Loucy (cell line): ENCODE results near the gene NDST3.

ENCODE experiments used
- H2AFZ ChIP-seq: fragments of 200-600 bp; sonication (generic); 2 replicates; pipeline ENCODE4 v1.6.0; 2016; ENCODE audit warnings: antibody characterized with exemption, mild to moderate bottlenecking, low read length, moderate library complexity
- H3F3A ChIP-seq: fragments of 200-600 bp; 2 replicates; pipeline ENCODE4 v1.6.0; 2016; ENCODE audit warnings: antibody characterized with exemption, low read depth, mild to moderate bottlenecking
- H3K27me3 ChIP-seq: fragments of 200-600 bp; sonication (generic); 2 replicates; pipeline ENCODE4 v1.6.1; 2014; ENCODE audit warnings: low read length, mild to moderate bottlenecking; ENCODE audit not compliant: insufficient read depth, poor library complexity, severe bottlenecking
- H3K36me3 ChIP-seq: fragments of 200-600 bp; sonication (generic); 2 replicates; pipeline ENCODE4 v1.6.1; 2016; ENCODE audit warnings: low read length; ENCODE audit not compliant: insufficient read depth
- H3K4me1 ChIP-seq: fragments of 200-600 bp; sonication (generic); 2 replicates; pipeline ENCODE4 v1.5.1; 2014; ENCODE audit warnings: low read length, mild to moderate bottlenecking; ENCODE audit not compliant: insufficient read depth, poor library complexity, severe bottlenecking
- H3K4me2 ChIP-seq: fragments of 200-600 bp; sonication (generic); 2 replicates; pipeline ENCODE4 v1.6.0; 2014; ENCODE audit warnings: antibody characterized with exemption, low read length, low read depth, mild to moderate bottlenecking; ENCODE audit not compliant: poor library complexity, severe bottlenecking
- H3K4me3 ChIP-seq: fragments of 200-600 bp; sonication (generic); 2 replicates; pipeline ENCODE4 v1.5.1; 2014; ENCODE audit warnings: low read length, mild to moderate bottlenecking, mixed read lengths; ENCODE audit not compliant: poor library complexity, severe bottlenecking
- H3K79me2 ChIP-seq: fragments of 200-600 bp; sonication (generic); 2 replicates; pipeline ENCODE4 v1.6.1; 2014; ENCODE audit warnings: low read length; ENCODE audit not compliant: insufficient read depth
- H3K9ac ChIP-seq: fragments of 200-600 bp; sonication (generic); 2 replicates; pipeline ENCODE4 v1.6.0; 2014; ENCODE audit warnings: mild to moderate bottlenecking, low read depth, low read length, moderate library complexity; ENCODE audit not compliant: poor library complexity, severe bottlenecking
- H3K9me2 ChIP-seq: fragments of 200-600 bp; sonication (generic); replicated peaks from 2 replicates; pipeline ENCODE4 v1.6.1; 2016; ENCODE audit warnings: low read depth, low read length, mixed read lengths
- H3K9me3 ChIP-seq: fragments of 200-600 bp; sonication (generic); 2 replicates; pipeline ENCODE4 v1.6.1; 2014; ENCODE audit warnings: mild to moderate bottlenecking, antibody characterized with exemption, low read length, low read depth; ENCODE audit not compliant: insufficient read depth
- H4K20me1 ChIP-seq: fragments of 200-600 bp; sonication (generic); 2 replicates; pipeline ENCODE4 v1.6.0; 2014; ENCODE audit warnings: antibody characterized with exemption, low read length, mild to moderate bottlenecking; ENCODE audit not compliant: insufficient read depth, poor library complexity, severe bottlenecking
- CTCF ChIP-seq: fragments of 200-600 bp; sonication (generic); conservative IDR thresholded peaks from 2 replicates; pipeline ENCODE4 v1.5.1; 2014; ENCODE audit warnings: mild to moderate bottlenecking, antibody characterized with exemption, low read length
- EZH2phosphoT487 ChIP-seq: fragments of 200-600 bp; IDR thresholded peaks from 2 replicates; pipeline ENCODE4 v1.6.1; 2018; ENCODE audit warnings: antibody characterized with exemption, mild to moderate bottlenecking, moderate library complexity, borderline replicate concordance

NDST3 gene

GRCh38 chr4:118154649-118155048 lies 120.4 kb downstream of the NDST3 start:
- Histone ChIP-seq H3K9me2 (no peaks in the 10 kb centered on the region), H3K79me2 (no peaks in the 10 kb centered on the region), H2AFZ (no peak overlapping the region), H3K4me3 (no peak overlapping the region), H3F3A (no peaks in the 10 kb centered on the region), H3K4me2 (no peak overlapping the region), H3K27me3 (no peaks in the 10 kb centered on the region), H3K36me3 (no peaks in the 10 kb centered on the region), H3K9me3 (peaks cover 4% of the 10 kb centered on the region; the same call in 1 of the 2 replicates), H3K9ac (no peak overlapping the region), H4K20me1 (no peaks in the 10 kb centered on the region), H3K4me1 (no peaks in the 10 kb centered on the region)
- TF ChIP-seq CTCF (no peak), EZH2phosphoT487 (no peak)

DNA sequence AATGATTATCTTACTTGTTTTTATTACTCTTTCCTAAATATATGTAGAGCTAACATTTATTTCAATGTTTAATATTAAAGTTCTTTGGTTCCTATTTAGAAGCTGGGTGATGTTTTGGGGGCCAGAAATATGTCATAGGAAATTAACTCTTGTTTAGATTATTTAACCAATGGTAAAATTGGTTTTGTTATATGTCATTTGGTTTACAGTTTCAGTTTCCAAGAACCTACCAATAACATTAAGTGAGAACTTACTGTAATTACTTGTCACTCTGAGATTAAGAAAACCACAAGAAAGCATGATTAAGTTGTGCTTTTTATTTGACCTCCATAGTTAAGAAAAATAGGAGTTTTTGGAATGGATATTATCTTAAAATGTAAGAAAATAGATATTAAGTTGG lies 121.2 kb downstream of the NDST3 start:
- Histone ChIP-seq H3K9me2 (no peaks in the 10 kb centered on the region), H3K4me1 (no peaks in the 10 kb centered on the region), H2AFZ (no peak overlapping the region), H3K4me3 (no peak overlapping the region), H3K4me2 (no peak overlapping the region), H4K20me1 (no peaks in the 10 kb centered on the region), H3K9me3 (peaks cover 10% of the 10 kb centered on the region; the same call in 1 of the 2 replicates), H3K27me3 (no peaks in the 10 kb centered on the region), H3F3A (no peaks in the 10 kb centered on the region), H3K9ac (no peak overlapping the region), H3K79me2 (no peaks in the 10 kb centered on the region), H3K36me3 (no peaks in the 10 kb centered on the region)
- TF ChIP-seq EZH2phosphoT487, result no peak
- no peak for TF ChIP-seq CTCF

GRCh38 chr4:118158763-118159375 lies 124.6 kb downstream of the NDST3 start:
- H2AFZ ChIP-seq, result no peak overlapping the region
- no peaks in the 10 kb centered on the region for H3K27me3 ChIP-seq
- H4K20me1 ChIP-seq, result no peaks in the 10 kb centered on the region
- no peak overlapping the region for H3K4me2 ChIP-seq
- H3K36me3 ChIP-seq, result no peaks in the 10 kb centered on the region
- H3F3A ChIP-seq, result no peaks in the 10 kb centered on the region
- no peaks in the 10 kb centered on the region for H3K4me1 ChIP-seq
- no peak for TF ChIP-seq EZH2phosphoT487
- no peak for TF ChIP-seq CTCF
- no peak overlapping the region for H3K9ac ChIP-seq
- no peak overlapping the region for H3K4me3 ChIP-seq
- no peaks in the 10 kb centered on the region for H3K79me2 ChIP-seq
- peaks cover 10% of the 10 kb centered on the region; the same call in 1 of the 2 replicates for H3K9me3 ChIP-seq
- H3K9me2 ChIP-seq, result no peaks in the 10 kb centered on the region
